GM19193 (cell line): ENCODE results near the gene ALDH5A1.

ENCODE experiments used
- POLR2A ChIP-seq: IDR thresholded peaks from 4 replicates; pipeline ENCODE4 v1.6.1; 2011; ENCODE audit not compliant: insufficient read depth, insufficient read length; ENCODE audit errors: extremely low read depth

Gene ALDH5A1

GRCh38 chr6:24494821-24495795 lies at the start of gene ALDH5A1:
Gene ALDH5A1 (plus strand): TSS chr6:24494969. CDS start chr6:24494997, 28 bp downstream.
- peak; percentile 39 for TF ChIP-seq POLR2A

GRCh38 chr6:24445704-24446103 lies 49.1 kb upstream of the ALDH5A1 start:
- TF ChIP-seq POLR2A, result no peak

- TF ChIP-seq POLR2A, result no peak
Measured at GRCh38 chr6:24446670-24447069, 48.1 kb upstream of the ALDH5A1 start.

GRCh38 chr6:24448396-24448795 lies 46.4 kb upstream of the ALDH5A1 start:
- no peak for TF ChIP-seq POLR2A

- TF ChIP-seq POLR2A, result no peak
Measured at GRCh38 chr6:24448828-24449525, 45.8 kb upstream of the ALDH5A1 start.

GRCh38 chr6:24451581-24452388 lies 43.0 kb upstream of the ALDH5A1 start:
- no peak for TF ChIP-seq POLR2A

- TF ChIP-seq POLR2A, result no peak
Measured at GRCh38 chr6:24453921-24454320, 40.8 kb upstream of the ALDH5A1 start.

GRCh38 chr6:24454452-24454851 lies 40.3 kb upstream of the ALDH5A1 start:
- no peak for TF ChIP-seq POLR2A

- no peak for TF ChIP-seq POLR2A
Measured at GRCh38 chr6:24455061-24455460, 39.7 kb upstream of the ALDH5A1 start.

GRCh38 chr6:24458134-24458533 lies 36.6 kb upstream of the ALDH5A1 start:
- TF ChIP-seq POLR2A, result no peak

GRCh38 chr6:24458941-24459340 lies 35.8 kb upstream of the ALDH5A1 start:
- TF ChIP-seq POLR2A, result no peak

GRCh38 chr6:24460966-24461365 lies 33.8 kb upstream of the ALDH5A1 start:
- TF ChIP-seq POLR2A, result no peak

GRCh38 chr6:24464253-24465038 lies 30.3 kb upstream of the ALDH5A1 start:
- no peak for TF ChIP-seq POLR2A

- no peak for TF ChIP-seq POLR2A
Measured at GRCh38 chr6:24469811-24470210, 25.0 kb upstream of the ALDH5A1 start.
